ENCODE data around the gene HIVEP2. TPM values are rescaled to one million over a fixed set of nuclear protein-coding genes. Genes with fewer than 3 reads are reported as not detected.

Gene HIVEP2, protein sequence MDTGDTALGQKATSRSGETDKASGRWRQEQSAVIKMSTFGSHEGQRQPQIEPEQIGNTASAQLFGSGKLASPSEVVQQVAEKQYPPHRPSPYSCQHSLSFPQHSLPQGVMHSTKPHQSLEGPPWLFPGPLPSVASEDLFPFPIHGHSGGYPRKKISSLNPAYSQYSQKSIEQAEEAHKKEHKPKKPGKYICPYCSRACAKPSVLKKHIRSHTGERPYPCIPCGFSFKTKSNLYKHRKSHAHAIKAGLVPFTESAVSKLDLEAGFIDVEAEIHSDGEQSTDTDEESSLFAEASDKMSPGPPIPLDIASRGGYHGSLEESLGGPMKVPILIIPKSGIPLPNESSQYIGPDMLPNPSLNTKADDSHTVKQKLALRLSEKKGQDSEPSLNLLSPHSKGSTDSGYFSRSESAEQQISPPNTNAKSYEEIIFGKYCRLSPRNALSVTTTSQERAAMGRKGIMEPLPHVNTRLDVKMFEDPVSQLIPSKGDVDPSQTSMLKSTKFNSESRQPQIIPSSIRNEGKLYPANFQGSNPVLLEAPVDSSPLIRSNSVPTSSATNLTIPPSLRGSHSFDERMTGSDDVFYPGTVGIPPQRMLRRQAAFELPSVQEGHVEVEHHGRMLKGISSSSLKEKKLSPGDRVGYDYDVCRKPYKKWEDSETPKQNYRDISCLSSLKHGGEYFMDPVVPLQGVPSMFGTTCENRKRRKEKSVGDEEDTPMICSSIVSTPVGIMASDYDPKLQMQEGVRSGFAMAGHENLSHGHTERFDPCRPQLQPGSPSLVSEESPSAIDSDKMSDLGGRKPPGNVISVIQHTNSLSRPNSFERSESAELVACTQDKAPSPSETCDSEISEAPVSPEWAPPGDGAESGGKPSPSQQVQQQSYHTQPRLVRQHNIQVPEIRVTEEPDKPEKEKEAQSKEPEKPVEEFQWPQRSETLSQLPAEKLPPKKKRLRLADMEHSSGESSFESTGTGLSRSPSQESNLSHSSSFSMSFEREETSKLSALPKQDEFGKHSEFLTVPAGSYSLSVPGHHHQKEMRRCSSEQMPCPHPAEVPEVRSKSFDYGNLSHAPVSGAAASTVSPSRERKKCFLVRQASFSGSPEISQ (N-terminal part only)
- 3.9 and 5.8 TPM in 2 replicates for total RNA-seq

GRCh38 chr6:142945049-142945445 lies at the start of gene HIVEP2:
TSS of gene HIVEP2 (minus strand) at chr6:142945176. CDS start at chr6:142774738, 170,438 bp downstream.

Other genes starting within 250 kb of the HIVEP2 start
- gene AIG1, start 115.7 kb upstream of the HIVEP2 start, total RNA-seq, result 21.7 and 22.4 TPM in 2 replicates